Stimulated activated CD8-positive, alpha-beta memory T cell treated with anti-CD3 and anti-CD28 coated beads, Interleukin-15, amount 100 ng/mL, for 48 hours (primary cell): Measurements from ENCODE around the gene BBX.

Source experiments
- DNase-seq, 2 donors: peaks; one replicate each; pipeline ENCODE4 v3.0.0-alpha.2; 2020; ENCODE audit warnings: low read depth in 2 of 2

Gene BBX

GRCh38 chr3:107598926-107599771 is 76.4 kb downstream of the BBX start:
- DNase-seq, result peak; percentile 16 to 18

GRCh38 chr3:107599772-107600145 is 77.0 kb downstream of the BBX start:
- no peak for DNase-seq

DNA sequence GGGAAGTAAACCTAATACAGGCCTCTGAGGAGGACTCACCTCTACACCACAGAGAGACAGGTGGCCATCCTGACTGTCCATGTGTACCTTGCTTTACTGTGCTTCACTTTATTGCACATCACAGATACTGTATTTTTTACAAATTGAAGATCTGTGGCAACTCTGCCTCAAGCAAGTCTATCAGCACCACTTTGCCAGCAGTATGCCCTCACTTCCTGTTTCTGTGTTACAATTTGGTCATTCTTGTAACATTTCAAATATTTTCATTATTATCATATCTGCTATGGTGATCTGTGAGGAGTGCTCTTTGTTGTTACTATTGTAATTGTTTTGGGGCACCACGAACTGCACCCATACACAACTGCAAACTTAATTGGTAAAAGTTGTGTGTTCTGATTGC is 78.0 kb downstream of the BBX start:
- no peak for DNase-seq

- DNase-seq, result no peak
Observed at GRCh38 chr3:107604057-107604822, 81.5 kb downstream of the BBX start.

DNA sequence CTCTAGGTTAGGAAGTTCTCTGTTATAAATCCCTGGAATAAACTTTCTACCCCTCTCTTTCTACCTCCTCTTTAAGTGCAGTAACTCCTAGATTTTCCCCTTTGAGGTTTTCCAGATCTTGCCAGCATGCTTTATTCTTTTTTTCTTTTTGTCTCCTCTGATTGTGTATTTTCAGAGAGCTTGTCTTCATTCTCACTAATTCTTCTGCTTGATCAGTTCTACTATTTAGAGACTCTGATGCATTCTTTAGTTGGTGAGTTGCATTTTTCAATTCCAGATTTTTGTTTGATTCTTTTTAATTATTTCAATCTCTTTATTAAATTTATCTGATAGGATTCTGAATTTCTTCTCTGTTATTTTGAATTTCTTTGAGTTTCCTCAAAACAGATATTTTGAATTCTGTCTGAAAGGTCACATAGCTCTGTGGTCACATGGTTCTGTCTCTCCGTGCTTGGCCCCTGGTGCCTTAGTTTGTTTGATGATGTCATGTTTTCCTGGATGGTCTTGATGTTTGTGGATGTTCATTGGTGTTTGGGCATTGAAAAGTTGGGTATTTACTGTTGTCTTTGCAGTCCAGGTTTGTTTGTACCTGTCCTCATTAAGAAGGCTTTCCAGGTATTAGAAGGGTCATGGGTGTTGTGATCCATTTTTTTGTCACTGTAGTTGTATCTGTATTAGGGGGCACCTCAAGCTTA is 89.2 kb downstream of the BBX start:
- DNase-seq, result no peak

GRCh38 chr3:107612664-107613084 is 89.9 kb downstream of the BBX start:
- DNase-seq, result no peak

- no peak for DNase-seq
Observed at GRCh38 chr3:107619549-107619948, 96.8 kb downstream of the BBX start.

GRCh38 chr3:107620534-107620933 is 97.8 kb downstream of the BBX start:
- no peak for DNase-seq

GRCh38 chr3:107621465-107621864 is 98.7 kb downstream of the BBX start:
- no peak for DNase-seq

DNA sequence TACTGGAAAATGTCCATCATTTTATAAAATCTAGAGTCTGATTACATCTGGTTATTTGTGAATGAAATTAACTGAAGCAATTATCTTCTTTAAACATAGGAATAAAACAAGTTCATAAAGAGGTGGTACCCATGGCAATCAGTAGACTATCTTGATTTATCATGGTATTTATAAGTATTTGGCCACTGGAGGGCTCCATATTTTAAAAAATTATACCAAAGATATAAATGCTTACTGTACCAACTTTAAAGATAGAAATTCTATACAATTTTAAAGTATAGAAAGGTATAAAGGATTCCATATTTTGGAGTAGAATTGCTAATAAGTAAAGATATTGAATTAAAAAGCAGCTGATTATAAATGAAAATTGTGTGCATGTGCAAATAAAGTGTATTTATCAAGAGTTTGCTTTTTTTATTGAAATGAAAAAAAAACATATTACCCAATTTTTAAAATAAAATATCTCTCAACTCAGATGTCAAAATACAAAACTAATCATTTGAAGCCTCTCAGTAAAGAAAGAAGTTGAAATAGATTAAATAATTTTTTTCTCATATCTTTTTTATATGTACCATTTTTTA is 105.3 kb downstream of the BBX start:
- DNase-seq, result no peak

GRCh38 chr3:107629566-107629965 is 106.8 kb downstream of the BBX start:
- DNase-seq, result no peak

GRCh38 chr3:107630779-107631178 is 108.0 kb downstream of the BBX start:
- DNase-seq, result no peak

- DNase-seq, result no peak
Observed at GRCh38 chr3:107632576-107632975, 109.8 kb downstream of the BBX start.

DNA sequence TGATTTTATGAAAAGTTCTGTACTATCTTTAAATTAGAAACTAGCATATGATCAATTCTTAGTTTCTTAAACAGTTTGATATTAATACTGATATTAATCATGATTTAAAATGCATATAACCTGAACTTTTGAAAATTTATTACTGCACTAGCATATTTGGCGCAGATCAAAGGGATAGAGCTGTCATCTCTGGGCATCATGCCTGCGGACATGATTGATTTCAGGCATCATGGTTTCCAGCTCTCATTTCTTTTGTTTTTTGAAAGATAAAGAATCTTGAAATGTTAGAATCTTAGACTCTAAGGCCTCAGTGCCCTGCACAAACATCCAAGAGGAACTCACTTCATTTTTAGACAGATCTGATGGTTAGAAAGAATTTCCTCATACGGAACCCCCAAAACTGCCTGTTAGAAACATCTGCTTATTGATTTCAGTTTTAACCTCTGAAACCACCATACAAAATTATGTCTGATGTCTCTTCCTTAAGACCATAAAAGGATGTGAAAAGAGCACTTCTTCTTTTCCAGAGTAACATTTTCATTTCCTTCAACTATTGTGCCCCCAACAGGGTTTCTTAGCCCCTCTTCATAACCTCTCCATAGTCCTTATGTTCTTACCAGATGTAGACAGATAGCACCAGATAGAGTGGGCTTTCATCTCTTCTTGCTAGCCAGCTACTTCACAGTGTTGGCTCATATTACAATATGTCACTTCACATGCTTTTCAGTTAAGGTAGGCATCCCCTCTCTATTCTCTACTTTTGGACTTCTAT is 110.8 kb downstream of the BBX start:
- no peak for DNase-seq

DNA sequence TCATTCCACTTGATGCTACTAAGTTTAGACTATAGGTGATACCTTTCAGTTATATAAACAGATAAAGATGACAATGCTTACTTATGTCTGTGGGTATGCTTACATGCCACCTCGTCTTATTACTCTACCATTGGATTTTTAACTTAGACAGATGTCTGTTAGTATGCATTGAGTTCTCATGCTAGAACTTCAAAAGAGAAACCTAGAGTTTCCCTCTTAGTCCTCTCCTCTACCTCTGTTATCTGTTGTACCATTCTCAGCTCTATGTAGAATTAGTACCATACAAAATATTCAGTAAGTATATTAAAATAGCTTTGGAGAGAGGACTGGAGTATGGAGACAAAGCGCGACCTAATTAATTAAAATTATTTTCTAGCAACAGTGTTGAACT is 111.3 kb downstream of the BBX start:
- no peak for DNase-seq

DNA sequence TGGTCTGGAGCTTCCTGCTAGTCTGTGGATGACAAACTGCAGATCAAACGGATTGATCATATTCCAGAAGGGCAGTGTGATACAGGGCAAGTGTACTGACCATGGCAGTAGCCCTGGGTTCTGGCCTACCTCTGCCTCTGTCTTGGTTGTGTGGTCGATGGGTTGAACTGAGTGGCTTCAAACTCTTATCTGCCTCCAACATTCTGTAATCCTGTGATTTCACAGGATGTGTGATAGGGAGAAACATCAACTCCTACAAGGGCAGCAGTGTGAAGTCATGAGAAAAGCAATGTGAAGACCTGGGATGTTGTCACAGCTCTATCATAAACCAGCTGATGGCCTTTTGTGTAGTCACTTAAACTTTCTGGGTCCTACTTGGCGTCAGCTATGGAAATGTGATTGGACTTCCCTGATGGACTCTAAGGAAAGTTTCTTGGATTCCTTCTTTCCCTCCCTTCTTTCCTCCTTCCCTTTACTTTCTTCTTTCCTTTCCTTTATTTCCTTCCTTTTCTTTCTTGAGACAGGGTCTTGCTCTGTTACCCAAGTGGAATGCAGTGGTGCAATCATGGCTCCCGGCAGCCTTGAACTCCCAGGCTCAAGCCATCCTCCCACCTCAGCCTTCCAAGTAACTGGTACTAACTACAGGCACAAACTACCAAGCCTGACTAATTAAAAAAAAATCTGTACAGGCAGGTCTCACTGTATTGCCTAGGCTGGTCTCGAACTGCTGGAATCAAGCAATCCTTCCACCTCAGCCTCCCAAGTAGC is 114.8 kb downstream of the BBX start:
- no peak for DNase-seq

GRCh38 chr3:107641572-107642307 is 119.0 kb downstream of the BBX start:
- DNase-seq, result no peak

GRCh38 chr3:107643038-107643883 is 120.5 kb downstream of the BBX start:
- DNase-seq, result no peak

DNA sequence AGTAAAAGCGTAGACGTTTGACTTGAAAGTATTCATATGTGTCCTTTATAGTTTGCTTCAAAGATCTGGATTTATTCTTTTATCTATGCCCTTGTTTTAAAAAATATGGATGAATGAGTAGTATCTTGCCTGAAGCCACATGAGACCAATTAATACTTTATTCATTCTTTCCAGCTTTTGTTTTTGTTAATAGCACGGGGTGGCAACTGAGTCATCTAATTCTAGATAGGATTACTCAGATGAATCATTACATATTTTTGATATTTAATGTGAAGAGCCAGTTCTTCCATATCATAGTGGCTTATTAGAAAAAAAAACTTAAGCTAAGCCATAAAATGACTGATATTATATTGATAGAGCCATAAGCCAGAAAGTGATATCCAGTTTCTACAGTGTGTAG is 121.9 kb downstream of the BBX start:
- no peak for DNase-seq
